ENCODE results near the gene FRMD1.

Gene FRMD1

DNA sequence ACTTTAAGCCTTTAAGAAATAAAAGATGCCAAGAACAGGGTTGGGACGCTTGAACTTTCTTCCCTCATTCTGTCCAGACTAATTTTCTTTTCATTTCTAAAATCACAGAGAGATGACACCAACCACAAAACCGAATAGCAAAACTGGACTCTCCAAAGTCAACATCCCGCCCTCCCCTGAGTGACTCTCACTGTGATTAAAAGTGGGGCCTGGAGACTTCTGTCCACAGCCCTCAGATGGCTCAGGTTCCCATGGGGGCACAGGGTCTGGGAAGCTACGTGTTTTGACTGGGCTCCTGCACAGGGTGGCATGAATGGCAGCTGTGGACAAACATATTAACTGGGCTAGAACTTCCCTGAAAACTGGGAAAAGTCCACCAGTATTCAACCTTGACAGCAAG, 6.3 kb downstream of the FRMD1 start:
- DNase-seq (ENCODE audit: extremely low read depth, low read depth), result no peak
- TF ChIP-seq, protein P1, sequence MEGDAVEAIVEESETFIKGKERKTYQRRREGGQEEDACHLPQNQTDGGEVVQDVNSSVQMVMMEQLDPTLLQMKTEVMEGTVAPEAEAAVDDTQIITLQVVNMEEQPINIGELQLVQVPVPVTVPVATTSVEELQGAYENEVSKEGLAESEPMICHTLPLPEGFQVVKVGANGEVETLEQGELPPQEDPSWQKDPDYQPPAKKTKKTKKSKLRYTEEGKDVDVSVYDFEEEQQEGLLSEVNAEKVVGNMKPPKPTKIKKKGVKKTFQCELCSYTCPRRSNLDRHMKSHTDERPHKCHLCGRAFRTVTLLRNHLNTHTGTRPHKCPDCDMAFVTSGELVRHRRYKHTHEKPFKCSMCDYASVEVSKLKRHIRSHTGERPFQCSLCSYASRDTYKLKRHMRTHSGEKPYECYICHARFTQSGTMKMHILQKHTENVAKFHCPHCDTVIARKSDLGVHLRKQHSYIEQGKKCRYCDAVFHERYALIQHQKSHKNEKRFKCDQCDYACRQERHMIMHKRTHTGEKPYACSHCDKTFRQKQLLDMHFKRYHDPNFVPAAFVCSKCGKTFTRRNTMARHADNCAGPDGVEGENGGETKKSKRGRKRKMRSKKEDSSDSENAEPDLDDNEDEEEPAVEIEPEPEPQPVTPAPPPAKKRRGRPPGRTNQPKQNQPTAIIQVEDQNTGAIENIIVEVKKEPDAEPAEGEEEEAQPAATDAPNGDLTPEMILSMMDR (IDR thresholded peaks at IDR 0.05; ENCODE audit: low read depth, low read length), result no peak

DNA sequence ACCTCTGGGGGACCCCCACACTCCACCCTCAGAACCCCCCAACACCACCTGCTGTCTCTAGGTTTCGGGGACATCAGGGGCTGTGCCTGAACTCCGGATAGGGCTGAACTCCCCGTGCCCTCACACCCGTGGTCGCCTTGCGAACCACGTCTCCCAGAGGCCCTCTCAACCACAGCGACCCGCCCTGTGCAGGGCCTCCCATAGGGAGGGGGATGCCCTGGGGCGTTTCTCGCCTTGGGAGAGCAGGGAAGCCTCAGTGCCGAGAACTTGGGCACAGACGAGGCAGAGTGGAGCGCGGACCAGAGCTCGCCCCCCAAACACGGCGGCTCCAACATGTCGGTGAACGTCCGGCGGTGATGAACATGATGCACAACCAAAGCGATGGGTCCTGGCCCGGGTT, 6.8 kb downstream of the FRMD1 start:
- no peak for DNase-seq (ENCODE audit: extremely low read depth, low read depth)
- TF ChIP-seq, protein P1 (IDR thresholded peaks at IDR 0.05; ENCODE audit: low read depth, low read length), result no peak

DNA sequence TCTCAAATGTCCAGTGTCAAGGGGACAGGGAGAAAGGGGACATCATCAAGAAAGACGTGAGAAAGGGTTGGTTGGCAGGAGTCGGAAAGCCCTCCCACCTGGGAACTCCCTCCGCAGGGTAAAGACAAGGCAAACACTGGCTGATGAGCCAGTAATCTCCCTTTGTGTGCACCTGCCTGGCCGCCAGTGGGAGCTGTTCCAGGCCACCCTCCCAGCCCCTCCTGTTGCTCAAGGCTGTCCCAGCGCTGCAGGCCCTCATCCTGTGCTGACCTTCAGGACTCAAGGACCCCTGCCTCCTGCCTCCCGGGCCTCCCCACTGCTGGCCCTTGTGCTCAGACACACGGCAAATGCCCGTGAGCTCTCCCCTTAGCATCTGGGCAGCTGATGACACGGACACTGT, 7.4 kb downstream of the FRMD1 start:
- TF ChIP-seq, protein P1 (IDR thresholded peaks at IDR 0.05; ENCODE audit: low read depth, low read length), result no peak
- DNase-seq (ENCODE audit: extremely low read depth, low read depth), result no peak

DNA sequence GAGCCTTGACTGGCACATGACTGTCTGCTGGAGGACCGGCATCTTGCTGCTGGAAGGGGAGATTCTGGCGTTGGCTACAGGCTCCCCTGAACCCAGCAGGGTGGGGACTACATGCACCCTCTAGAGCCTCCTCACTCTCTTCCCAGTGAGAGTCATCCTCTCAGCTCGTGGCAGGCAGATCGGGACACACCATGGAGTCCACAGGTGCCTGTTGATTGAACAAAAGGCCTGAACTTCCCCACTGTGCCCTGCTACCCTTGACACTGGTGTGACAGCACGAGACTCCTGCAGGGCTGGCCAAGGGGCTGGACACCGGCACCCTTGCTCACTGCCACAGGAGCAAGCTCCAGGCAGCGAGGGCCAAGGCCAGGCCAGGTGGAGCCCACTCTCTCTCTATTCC, 8.2 kb downstream of the FRMD1 start:
- DNase-seq (ENCODE audit: extremely low read depth, low read depth), result no peak
- TF ChIP-seq, protein P1 (IDR thresholded peaks at IDR 0.05; ENCODE audit: low read depth, low read length), result no peak

DNA sequence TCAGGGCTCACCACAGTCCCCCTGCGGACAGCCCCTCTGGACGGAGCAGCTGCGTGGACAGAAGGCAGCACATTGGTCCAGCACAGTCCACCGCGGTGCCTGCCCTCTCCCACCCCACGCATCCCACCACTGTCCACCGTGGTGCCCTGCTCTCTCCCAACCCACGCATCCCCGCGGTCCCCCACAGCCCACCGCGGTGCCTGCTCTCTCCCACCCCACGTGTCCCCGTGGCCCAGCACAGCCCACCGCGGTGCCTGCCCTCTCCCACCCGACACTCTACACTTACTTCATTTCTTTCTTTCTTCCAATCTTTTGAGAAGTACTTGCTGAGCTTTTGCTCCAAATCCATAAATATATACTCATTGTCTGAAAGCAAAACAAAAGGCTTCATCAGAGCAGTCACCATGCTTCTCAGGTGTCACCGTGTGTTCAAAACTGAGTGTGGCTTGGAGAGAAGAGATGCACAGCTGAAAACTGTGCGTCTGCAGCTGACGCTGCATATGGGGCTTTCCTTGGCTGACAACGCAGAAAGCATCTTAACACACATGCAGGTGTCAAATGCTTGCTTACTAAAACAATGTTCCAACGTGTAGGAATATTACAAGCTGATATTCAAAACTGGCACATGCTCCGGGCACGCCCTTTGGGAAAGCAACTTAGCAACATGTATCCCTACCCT, 11.8 kb downstream of the FRMD1 start:
- DNase-seq (ENCODE audit: extremely low read depth, low read depth), result no peak
- TF ChIP-seq, protein P1 (IDR thresholded peaks at IDR 0.05; ENCODE audit: low read depth, low read length), result no peak

DNA sequence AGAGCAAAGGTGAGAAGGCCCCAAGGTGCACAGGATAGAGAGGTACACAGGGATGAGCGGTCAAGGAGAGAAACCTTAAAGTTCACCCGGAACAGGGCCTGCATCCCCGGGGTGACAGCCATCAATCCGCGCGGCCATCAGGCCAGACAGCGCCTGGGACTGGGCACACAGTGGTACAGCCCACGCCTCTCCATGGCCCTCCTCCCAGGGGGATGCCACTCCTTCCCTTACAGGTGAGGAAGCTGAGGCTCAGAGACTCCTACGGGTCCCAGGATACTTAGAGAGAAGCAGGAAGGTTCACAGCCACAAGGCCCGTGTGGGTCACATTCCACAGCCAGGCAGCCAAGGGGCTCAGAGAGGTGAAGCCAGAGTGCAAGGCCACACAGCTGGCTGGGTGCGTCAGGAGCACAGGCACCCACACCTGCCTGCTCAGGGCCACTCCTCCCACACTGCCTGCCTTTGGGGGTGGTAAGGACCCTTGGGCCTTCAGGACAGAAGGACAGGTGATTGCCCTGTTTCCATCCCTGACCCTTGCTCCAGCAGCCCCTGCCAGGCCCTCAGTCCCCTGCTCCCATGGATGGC, 14.7 kb downstream of the FRMD1 start:
- no peak for DNase-seq (ENCODE audit: extremely low read depth, low read depth)
- TF ChIP-seq, protein P1 (IDR thresholded peaks at IDR 0.05; ENCODE audit: low read depth, low read length), result no peak

DNA sequence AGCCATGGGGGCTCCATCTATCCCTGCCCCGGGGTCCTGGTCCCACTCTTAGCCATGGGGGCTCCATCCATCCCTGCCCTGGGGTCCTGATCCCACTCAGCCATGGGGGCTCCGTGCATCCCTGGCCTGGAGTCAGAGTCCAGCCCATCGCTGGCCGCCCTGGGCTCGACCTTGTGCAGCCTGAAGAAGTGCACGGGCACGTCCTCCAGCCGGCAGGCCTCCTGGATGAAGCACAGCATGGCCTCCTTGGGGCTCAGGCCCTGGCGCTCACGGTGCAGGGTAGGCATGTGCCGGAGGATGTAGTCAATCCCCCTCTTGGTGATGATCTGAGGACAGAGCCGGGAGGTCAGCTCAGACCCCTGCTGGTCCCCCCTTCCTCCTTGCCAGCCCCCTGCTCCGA, 15.6 kb downstream of the FRMD1 start:
- TF ChIP-seq, protein P1 (IDR thresholded peaks at IDR 0.05; ENCODE audit: low read depth, low read length), result no peak
- no peak for DNase-seq (ENCODE audit: extremely low read depth, low read depth)

Measured in AG09319 (cell line).